ENCODE measurements around the gene TRIM75.
"Not testable (repeated sequence)": the region's sequence is repeated elsewhere in the genome, so short reads cannot be mapped to it uniquely, and the experiment has no call there.

Gene TRIM75

GRCh38 chr4:165079476-165079875 is 25.8 kb downstream of the TRIM75 start:
- no peak for TF ChIP-seq CTCF (IDR thresholded peaks at IDR 0.05; ENCODE audit: extremely low read depth, missing control alignments)
- no peak for DNase-seq (ENCODE audit: low spot score)

- DNase-seq (ENCODE audit: low spot score) = not testable (repeated sequence)
Measured at GRCh38 chr4:165084787-165085186, 31.1 kb downstream of the TRIM75 start.

DNA sequence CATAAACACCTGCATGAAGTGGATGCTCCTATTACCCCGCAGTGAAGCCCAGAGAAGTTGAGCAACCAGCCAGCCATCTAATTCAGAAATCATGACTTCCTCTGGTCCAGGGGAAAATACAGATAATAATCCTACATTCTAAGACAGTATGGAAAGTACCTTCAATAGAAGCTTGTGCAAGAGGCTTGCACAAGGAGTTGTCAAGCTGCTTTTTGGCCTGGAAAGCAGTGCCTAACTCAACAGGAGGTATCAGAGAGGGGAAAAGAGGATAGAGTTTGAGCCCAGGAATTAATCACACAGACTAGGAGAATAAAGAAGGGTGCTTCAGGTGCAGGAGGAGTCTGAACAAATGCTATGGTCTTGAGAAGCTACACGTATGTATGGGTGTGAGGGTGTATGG is 32.3 kb downstream of the TRIM75 start:
- TF ChIP-seq CTCF (IDR thresholded peaks at IDR 0.05; ENCODE audit: extremely low read depth, missing control alignments) = no peak
- DNase-seq (ENCODE audit: low spot score) = no peak

- no peak for TF ChIP-seq CTCF (IDR thresholded peaks at IDR 0.05; ENCODE audit: extremely low read depth, missing control alignments)
- DNase-seq (ENCODE audit: low spot score) = no peak
Measured at GRCh38 chr4:165088366-165088765, 34.7 kb downstream of the TRIM75 start.

DNA sequence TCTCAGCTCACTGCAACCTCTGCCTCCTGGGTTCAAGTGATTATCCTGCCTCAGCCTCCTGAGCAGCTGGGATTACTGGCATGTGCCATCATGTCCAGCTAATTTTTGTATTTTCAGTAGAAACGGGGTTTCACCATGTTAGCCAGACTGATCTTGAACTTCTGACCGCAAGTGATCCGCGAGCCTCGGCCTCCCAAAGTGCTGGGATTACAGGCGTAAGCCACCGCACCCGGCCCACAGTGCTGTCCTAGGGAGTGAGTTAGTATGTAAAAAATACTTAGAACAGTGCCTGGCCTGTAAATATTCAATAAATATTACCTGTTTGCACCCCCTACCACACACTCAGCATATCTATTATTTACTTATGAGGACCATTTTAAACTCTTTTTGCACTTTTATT is 38.5 kb downstream of the TRIM75 start:
- not testable (repeated sequence) for DNase-seq (ENCODE audit: low spot score)

- no peak for DNase-seq (ENCODE audit: low spot score)
- TF ChIP-seq CTCF (IDR thresholded peaks at IDR 0.05; ENCODE audit: extremely low read depth, missing control alignments) = no peak
Measured at GRCh38 chr4:165094873-165095272, 41.2 kb downstream of the TRIM75 start.

GRCh38 chr4:165095291-165095690 is 41.6 kb downstream of the TRIM75 start:
- TF ChIP-seq CTCF (IDR thresholded peaks at IDR 0.05; ENCODE audit: extremely low read depth, missing control alignments) = no peak
- DNase-seq (ENCODE audit: low spot score) = no peak

- peak; percentile 32 for DNase-seq (ENCODE audit: low spot score)
- peak; percentile 40 for TF ChIP-seq CTCF (IDR thresholded peaks at IDR 0.05; ENCODE audit: extremely low read depth, missing control alignments)
Measured at GRCh38 chr4:165096776-165097175, 43.1 kb downstream of the TRIM75 start.

GRCh38 chr4:165101641-165102040 is 48.0 kb downstream of the TRIM75 start:
- TF ChIP-seq CTCF (IDR thresholded peaks at IDR 0.05; ENCODE audit: extremely low read depth, missing control alignments) = no peak
- DNase-seq (ENCODE audit: low spot score) = no peak
